HG03060 (cell line): ENCODE results near the gene ZGRF1.
"Not testable (repeated sequence)": the region's sequence is repeated elsewhere in the genome, so short reads cannot be mapped to it uniquely, and the experiment has no call there.

ENCODE experiments used
- ATAC-seq: cut with Tn5 transposase; IDR thresholded peaks from one replicate; pipeline ENCODE4 v1.9.1; 2021; ENCODE audit warnings: low read depth, moderate number of reproducible peaks; ENCODE audit not compliant: unreplicated experiment

Gene ZGRF1

GRCh38 chr4:112517911-112518310 is 118.8 kb downstream of the ZGRF1 start:
- ATAC-seq = no peak

- ATAC-seq = no peak
These were observed 119.6 kb downstream of the ZGRF1 start for GRCh38 chr4:112517067-112517634.

GRCh38 chr4:112516471-112517066 is 120.1 kb downstream of the ZGRF1 start:
- no peak for ATAC-seq

GRCh38 chr4:112516066-112516470 is 120.6 kb downstream of the ZGRF1 start, which contains the start of gene NEUROG2:
TSS of gene NEUROG2 (minus strand) at chr4:112516180. CDS start at chr4:112515475, 705 bp downstream.
- no peak for ATAC-seq

- ATAC-seq = no peak
These were observed 121.3 kb downstream of the ZGRF1 start for GRCh38 chr4:112515198-112516065.

GRCh38 chr4:112514647-112515197 is 122.0 kb downstream of the ZGRF1 start:
- ATAC-seq = no peak

GRCh38 chr4:112513971-112514646 is 122.6 kb downstream of the ZGRF1 start:
- no peak for ATAC-seq

GRCh38 chr4:112511803-112512118 is 124.9 kb downstream of the ZGRF1 start:
- ATAC-seq = no peak

- ATAC-seq = no peak
These were observed 125.5 kb downstream of the ZGRF1 start for GRCh38 chr4:112511093-112511802.

GRCh38 chr4:112510291-112511092 is 126.2 kb downstream of the ZGRF1 start:
- ATAC-seq = no peak

- ATAC-seq = no peak
These were observed 127.2 kb downstream of the ZGRF1 start for GRCh38 chr4:112509243-112510141.

GRCh38 chr4:112508356-112508755 is 128.4 kb downstream of the ZGRF1 start:
- ATAC-seq = no peak

- no peak for ATAC-seq
These were observed 131.9 kb downstream of the ZGRF1 start for GRCh38 chr4:112504807-112505206.

GRCh38 chr4:112502871-112503270 is 133.8 kb downstream of the ZGRF1 start:
- no peak for ATAC-seq

- no peak for ATAC-seq
These were observed 144.4 kb downstream of the ZGRF1 start for GRCh38 chr4:112492321-112492720.

- not testable (repeated sequence) for ATAC-seq
These were observed 145.9 kb downstream of the ZGRF1 start for GRCh38 chr4:112490808-112491207.
